ENCODE measurements around the gene MORN1. TPM values are rescaled to one million over a fixed set of nuclear protein-coding genes. Genes with fewer than 3 reads are reported as not detected.

Gene MORN1
- polyA plus RNA-seq, 1 of the 3 experiments (the other 2 are of a cell fraction) = 16.3 TPM

DNA sequence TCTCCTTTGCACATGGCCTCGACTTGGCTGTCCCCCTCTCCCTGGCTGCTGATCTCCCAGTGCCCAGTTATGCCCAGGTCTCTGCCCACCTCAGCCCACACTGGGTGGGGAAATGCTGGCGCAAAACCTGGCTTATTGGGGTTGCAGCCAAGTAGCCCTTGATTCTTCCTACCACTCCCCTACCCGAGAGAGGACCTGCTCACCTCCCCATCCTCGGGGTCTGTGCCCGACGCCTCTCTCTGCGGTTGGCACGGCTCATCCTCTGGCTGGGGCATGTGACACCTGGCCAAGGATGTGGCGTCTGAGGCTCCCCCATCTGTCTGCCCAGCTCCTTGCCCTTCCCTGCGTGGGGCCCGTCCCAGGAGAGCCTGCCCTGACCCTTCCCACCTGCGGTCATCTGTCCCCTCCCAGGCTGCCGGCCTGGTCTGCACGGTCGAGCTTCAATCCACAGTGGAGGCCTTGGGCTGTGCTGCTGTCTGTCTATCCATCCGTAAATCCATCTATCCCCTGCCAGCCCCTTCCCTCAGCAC, 27.5 kb upstream of the MORN1 start:
- CTCF ChIA-PET = interaction anchor here (0.7 to 3.8 kb wide), 6 partner anchors 11 to 1034 kb away, joined by 3 to 12 read pairs (median 9); partner anchors contain the start of gene TTC34

More for the DNA sequence above, 27.5 kb upstream of the MORN1 start:
- H3K4me3 ChIP-seq (ENCODE audit: low read depth in 2 of 2, low read length in 1 of 2) = no peak overlapping the region
- no peak overlapping the region for H3K27ac ChIP-seq (ENCODE audit: low read depth in 2 of 2, low read length in 1 of 2)
- H3K79me2 ChIP-seq (ENCODE audit: insufficient read depth) = no peaks in the 10 kb centered on the region
- H3K9ac ChIP-seq = no peak overlapping the region
- H2AFZ ChIP-seq (ENCODE audit: low read depth) = no peak overlapping the region
- TF ChIP-seq, protein P1, sequence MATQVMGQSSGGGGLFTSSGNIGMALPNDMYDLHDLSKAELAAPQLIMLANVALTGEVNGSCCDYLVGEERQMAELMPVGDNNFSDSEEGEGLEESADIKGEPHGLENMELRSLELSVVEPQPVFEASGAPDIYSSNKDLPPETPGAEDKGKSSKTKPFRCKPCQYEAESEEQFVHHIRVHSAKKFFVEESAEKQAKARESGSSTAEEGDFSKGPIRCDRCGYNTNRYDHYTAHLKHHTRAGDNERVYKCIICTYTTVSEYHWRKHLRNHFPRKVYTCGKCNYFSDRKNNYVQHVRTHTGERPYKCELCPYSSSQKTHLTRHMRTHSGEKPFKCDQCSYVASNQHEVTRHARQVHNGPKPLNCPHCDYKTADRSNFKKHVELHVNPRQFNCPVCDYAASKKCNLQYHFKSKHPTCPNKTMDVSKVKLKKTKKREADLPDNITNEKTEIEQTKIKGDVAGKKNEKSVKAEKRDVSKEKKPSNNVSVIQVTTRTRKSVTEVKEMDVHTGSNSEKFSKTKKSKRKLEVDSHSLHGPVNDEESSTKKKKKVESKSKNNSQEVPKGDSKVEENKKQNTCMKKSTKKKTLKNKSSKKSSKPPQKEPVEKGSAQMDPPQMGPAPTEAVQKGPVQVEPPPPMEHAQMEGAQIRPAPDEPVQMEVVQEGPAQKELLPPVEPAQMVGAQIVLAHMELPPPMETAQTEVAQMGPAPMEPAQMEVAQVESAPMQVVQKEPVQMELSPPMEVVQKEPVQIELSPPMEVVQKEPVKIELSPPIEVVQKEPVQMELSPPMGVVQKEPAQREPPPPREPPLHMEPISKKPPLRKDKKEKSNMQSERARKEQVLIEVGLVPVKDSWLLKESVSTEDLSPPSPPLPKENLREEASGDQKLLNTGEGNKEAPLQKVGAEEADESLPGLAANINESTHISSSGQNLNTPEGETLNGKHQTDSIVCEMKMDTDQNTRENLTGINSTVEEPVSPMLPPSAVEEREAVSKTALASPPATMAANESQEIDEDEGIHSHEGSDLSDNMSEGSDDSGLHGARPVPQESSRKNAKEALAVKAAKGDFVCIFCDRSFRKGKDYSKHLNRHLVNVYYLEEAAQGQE (IDR thresholded peaks at IDR 0.05; ENCODE audit: low read depth, low read length) = no peak
- TF ChIP-seq SMC3 (IDR thresholded peaks at IDR 0.05; ENCODE audit: low read depth, low read length) = no peak
- TF ChIP-seq FOXM1 (IDR thresholded peaks at IDR 0.05; ENCODE audit: low read depth) = no peak
- TF ChIP-seq TCF12 (IDR thresholded peaks at IDR 0.05) = no peak
- TF ChIP-seq NFIC (IDR thresholded peaks at IDR 0.05; ENCODE audit: borderline replicate concordance) = no peak
- TF ChIP-seq RFX5 (IDR thresholded peaks at IDR 0.05; ENCODE audit: low read length) = no peak
- TF ChIP-seq, protein P2, sequence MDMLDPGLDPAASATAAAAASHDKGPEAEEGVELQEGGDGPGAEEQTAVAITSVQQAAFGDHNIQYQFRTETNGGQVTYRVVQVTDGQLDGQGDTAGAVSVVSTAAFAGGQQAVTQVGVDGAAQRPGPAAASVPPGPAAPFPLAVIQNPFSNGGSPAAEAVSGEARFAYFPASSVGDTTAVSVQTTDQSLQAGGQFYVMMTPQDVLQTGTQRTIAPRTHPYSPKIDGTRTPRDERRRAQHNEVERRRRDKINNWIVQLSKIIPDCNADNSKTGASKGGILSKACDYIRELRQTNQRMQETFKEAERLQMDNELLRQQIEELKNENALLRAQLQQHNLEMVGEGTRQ (IDR thresholded peaks at IDR 0.05; ENCODE audit: borderline replicate concordance, low read depth, low read length) = no peak
- no peak for TF ChIP-seq USF1 (IDR thresholded peaks at IDR 0.05; ENCODE audit: borderline replicate concordance, low read depth)
- no peak for TF ChIP-seq FOXJ3 (CRISPR knock-in tag; IDR thresholded peaks at IDR 0.05)
- TF ChIP-seq MEF2A (IDR thresholded peaks at IDR 0.05; ENCODE audit: borderline replicate concordance, low read depth) = no peak
- TF ChIP-seq, protein P3, sequence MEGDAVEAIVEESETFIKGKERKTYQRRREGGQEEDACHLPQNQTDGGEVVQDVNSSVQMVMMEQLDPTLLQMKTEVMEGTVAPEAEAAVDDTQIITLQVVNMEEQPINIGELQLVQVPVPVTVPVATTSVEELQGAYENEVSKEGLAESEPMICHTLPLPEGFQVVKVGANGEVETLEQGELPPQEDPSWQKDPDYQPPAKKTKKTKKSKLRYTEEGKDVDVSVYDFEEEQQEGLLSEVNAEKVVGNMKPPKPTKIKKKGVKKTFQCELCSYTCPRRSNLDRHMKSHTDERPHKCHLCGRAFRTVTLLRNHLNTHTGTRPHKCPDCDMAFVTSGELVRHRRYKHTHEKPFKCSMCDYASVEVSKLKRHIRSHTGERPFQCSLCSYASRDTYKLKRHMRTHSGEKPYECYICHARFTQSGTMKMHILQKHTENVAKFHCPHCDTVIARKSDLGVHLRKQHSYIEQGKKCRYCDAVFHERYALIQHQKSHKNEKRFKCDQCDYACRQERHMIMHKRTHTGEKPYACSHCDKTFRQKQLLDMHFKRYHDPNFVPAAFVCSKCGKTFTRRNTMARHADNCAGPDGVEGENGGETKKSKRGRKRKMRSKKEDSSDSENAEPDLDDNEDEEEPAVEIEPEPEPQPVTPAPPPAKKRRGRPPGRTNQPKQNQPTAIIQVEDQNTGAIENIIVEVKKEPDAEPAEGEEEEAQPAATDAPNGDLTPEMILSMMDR (IDR thresholded peaks at IDR 0.05) = no peak
- no peak for TF ChIP-seq PBX3 (IDR thresholded peaks at IDR 0.05)
- no peak for TF ChIP-seq RCOR1 (IDR thresholded peaks at IDR 0.05; ENCODE audit: low read length)
- H3K4me2 ChIP-seq = no peak overlapping the region
- H3K36me3 ChIP-seq (replicated peaks in 1 of 2; ENCODE audit: control insufficient read depth in 1 of 2, insufficient read depth in 2 of 2, low read length in 1 of 2) = no peaks in the 10 kb centered on the region
- H3K9me2 ChIP-seq = no peaks in the 10 kb centered on the region
- no peaks in the 10 kb centered on the region for H3F3A ChIP-seq (replicated peaks; ENCODE audit: insufficient read depth)
- peaks cover 35% of the 10 kb centered on the region for H3K27me3 ChIP-seq (ENCODE audit: insufficient read depth)
- no peak for DNase-seq
- no peaks in the 10 kb centered on the region for H4K20me1 ChIP-seq (ENCODE audit: insufficient read depth)
- peaks cover 3 to 20% of the 10 kb centered on the region in 2 experiments; a peak in 1 of 4 replicates for H3K4me1 ChIP-seq (ENCODE audit: control insufficient read depth in 1 of 2, insufficient read depth in 2 of 2, low read depth in 1 of 2, low read length in 1 of 2)
- POLR2A ChIA-PET = no interaction called here
- WGBS (ENCODE audit: low lambda C conversion rate) = 20% methylated on average over 7 of the region's 16 CpGs
- no peaks in the 10 kb centered on the region for H3K9me3 ChIP-seq

Measured in SK-N-SH (cell line).